Fibroblast of peridontal ligament (primary cell): ENCODE measurements around the gene HMMR.

Experiments
- DNase-seq: peaks from one replicate; pipeline ENCODE4 v3.0.0-alpha.2; 2010; ENCODE audit errors: extremely low read depth

HMMR gene

GRCh38 chr5:163458778-163459385 lies 1.6 kb upstream of the HMMR start:
- DNase-seq, result no peak

- DNase-seq, result no peak
These were observed 992 bp upstream of the HMMR start for GRCh38 chr5:163459462-163459818.

- DNase-seq, result peak; percentile 99
These were observed 442 bp upstream of the HMMR start, which contains the start of gene NUDCD2 for GRCh38 chr5:163459819-163460561. NUDCD2 (minus strand) TSS chr5:163460102; CDS start chr5:163460050, 52 bp downstream.

- no peak for DNase-seq
These were observed 2.6 kb downstream of the HMMR start for GRCh38 chr5:163463063-163463435.

GRCh38 chr5:163467682-163468081 lies 7.2 kb downstream of the HMMR start:
- no peak for DNase-seq

- DNase-seq, result peak; percentile 36
These were observed 13.3 kb downstream of the HMMR start for GRCh38 chr5:163473635-163474243.

- no peak for DNase-seq
These were observed 15.0 kb downstream of the HMMR start for GRCh38 chr5:163475411-163475810.

- peak; percentile 64 for DNase-seq
These were observed 17.9 kb downstream of the HMMR start for GRCh38 chr5:163478126-163478981.

GRCh38 chr5:163478982-163479271 lies 18.5 kb downstream of the HMMR start:
- DNase-seq, result no peak

GRCh38 chr5:163489055-163489744 lies 28.8 kb downstream of the HMMR start:
- DNase-seq, result no peak

GRCh38 chr5:163489745-163490075 lies 29.3 kb downstream of the HMMR start:
- DNase-seq, result no peak

- no peak for DNase-seq
These were observed 35.9 kb downstream of the HMMR start for GRCh38 chr5:163496286-163496685.

- no peak for DNase-seq
These were observed 36.9 kb downstream of the HMMR start for GRCh38 chr5:163497315-163497714.

GRCh38 chr5:163498886-163499285 lies 38.5 kb downstream of the HMMR start:
- DNase-seq, result no peak

- no peak for DNase-seq
These were observed 42.1 kb downstream of the HMMR start for GRCh38 chr5:163502521-163502920.

- peak; percentile 94 for DNase-seq
These were observed 43.0 kb downstream of the HMMR start for GRCh38 chr5:163503106-163504078.

GRCh38 chr5:163504079-163504931 lies 43.9 kb downstream of the HMMR start:
- DNase-seq, result peak; percentile 83

- DNase-seq, result no peak
These were observed 44.6 kb downstream of the HMMR start for GRCh38 chr5:163505049-163505367.

- DNase-seq, result peak; percentile 86
These were observed 45.1 kb downstream of the HMMR start, which contains the start of gene MAT2B for GRCh38 chr5:163505368-163506094. MAT2B (plus strand) TSS chr5:163505619; CDS start chr5:163505687, 68 bp downstream.
